Renal pelvis (tissue), 4 donors: ENCODE measurements around the gene XPNPEP1. TPM values are rescaled to one million over a fixed set of nuclear protein-coding genes. Genes with fewer than 3 reads are reported as not detected.

Source experiments
- DNase-seq: peaks from one replicate; pipeline ENCODE4 v3.0.0-alpha.2; 2013
- polyA plus RNA-seq, 3 donors: library from polyadenylated mRNA; unstranded; fragments of 120-200 nt; gene quantifications; one replicate each; pipeline ENCODE4 v1.2.1, GENCODE V29; 2013; ENCODE audit not compliant: insufficient read length in 3 of 3

The XPNPEP1 gene
- polyA plus RNA-seq, 3 donors, result 83.5 to 90.2 (median 87.5) TPM

- DNase-seq, result no peak
These were observed 102.5 kb downstream of the XPNPEP1 start for GRCh38 chr10:109820620-109821405.

GRCh38 chr10:109819807-109820206, 103.5 kb downstream of the XPNPEP1 start:
- DNase-seq, result no peak

Other genes with a start within 250 kb of the XPNPEP1 start
- 100 to 1,000 TPM; 223 to 320 (median 288) TPM for gene ADD3, start 84.5 kb upstream of the XPNPEP1 start, polyA plus RNA-seq